ENCODE measurements around the gene TAS2R4.
"Not testable (repeated sequence)": the region's sequence is repeated elsewhere in the genome, so short reads cannot be mapped to it uniquely, and the experiment has no call there.

TAS2R4 gene

DNA sequence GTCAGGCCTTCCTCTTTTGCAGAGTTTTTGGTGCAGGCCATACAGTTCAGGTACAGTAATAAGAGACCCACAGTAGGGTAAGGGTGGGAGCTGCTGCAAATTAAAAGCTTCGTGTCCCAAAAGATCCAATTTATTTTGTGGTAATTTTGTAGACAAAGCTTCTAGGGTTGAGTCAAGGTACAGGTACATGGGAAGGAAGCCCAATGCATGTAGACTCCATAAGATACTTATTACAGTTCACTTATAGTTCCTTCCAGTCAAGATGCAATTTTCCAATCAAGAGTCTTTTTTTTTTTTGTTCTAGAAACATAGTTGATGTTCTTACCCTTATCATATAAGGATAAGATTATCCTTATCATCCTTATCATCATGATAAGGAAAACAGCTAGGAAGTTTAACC, at the start of gene TAS2R4:
TSS of gene TAS2R4 (plus strand) at position 301 of the 400 bp plus-strand sequence. CDS start 1,815 bp downstream, outside the sequence.
- FAIRE-seq = no peak

- FAIRE-seq = no peak
These were observed 47.5 kb upstream of the TAS2R4 start for GRCh38 chr7:141729020-141729419.

GRCh38 chr7:141731476-141732149, 44.9 kb upstream of the TAS2R4 start:
- FAIRE-seq = no peak

DNA sequence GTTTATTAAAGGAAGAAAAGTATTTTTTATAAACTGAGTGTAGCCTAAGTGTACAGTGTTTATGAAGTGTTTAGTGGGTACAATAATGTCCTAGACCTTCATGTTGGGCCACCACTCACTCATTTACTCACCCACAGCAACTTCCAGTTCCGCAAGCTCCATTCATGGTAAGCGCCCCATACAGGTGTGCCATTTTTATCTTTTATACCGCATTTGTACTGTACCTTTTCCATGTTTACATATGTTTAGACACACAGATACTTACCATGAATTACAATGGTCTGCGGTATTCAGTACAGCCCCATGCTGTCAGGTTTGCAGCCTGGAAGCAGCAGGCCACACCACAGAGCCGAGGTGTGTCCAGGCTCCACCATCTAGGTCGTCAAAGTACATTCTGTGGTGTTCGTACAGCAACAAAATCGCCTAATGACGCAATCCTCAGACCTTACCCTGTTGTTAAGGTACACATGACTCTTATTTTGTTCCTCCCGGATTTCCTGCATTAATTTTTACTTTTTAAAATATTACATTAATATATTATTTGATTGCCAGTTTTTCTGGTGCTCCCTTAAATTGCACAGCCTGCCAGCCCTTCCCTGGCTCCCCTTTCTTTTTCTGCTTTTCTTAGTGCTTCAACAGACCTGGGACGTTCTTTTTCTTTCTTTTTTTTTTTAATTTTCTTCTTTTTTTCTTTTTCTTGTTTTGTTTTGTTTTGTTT, 39.2 kb upstream of the TAS2R4 start:
- FAIRE-seq = no peak

- peak; percentile 99 for FAIRE-seq
These were observed 38.5 kb upstream of the TAS2R4 start, which contains the start of gene SSBP1 for GRCh38 chr7:141737836-141738591. Gene SSBP1, plus strand, starts transcription at chr7:141738358. Its CDS starts 809 bp downstream, at chr7:141739167.

- no peak for FAIRE-seq
These were observed 37.9 kb upstream of the TAS2R4 start for GRCh38 chr7:141738592-141739013.

- no peak for FAIRE-seq
These were observed 37.2 kb upstream of the TAS2R4 start for GRCh38 chr7:141739250-141739649.

- no peak for FAIRE-seq
These were observed 34.2 kb upstream of the TAS2R4 start for GRCh38 chr7:141742229-141742628.

- FAIRE-seq = no peak
These were observed 32.3 kb upstream of the TAS2R4 start for GRCh38 chr7:141744131-141744530.

- FAIRE-seq = no peak
These were observed 28.1 kb upstream of the TAS2R4 start for GRCh38 chr7:141748396-141748795.

DNA sequence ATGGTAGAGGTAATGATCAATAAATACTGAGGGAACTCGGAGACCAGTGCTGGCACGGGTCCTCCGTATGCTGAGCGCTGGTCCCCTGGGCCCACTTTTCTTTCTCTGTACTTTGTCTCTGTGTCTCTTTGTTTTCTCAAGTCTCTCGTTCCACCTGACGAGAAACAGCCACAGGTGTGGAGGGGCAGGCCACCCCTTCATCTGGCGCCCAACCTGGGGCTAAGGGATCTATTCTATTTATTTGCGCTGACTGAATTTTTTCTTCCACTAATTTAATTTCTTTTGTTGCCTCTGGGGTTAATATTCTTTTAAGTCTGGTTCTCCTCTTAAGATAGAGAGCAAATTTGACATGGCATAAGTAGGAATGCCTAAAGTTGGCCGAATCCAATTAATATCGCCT, 24.6 kb upstream of the TAS2R4 start:
- FAIRE-seq = not testable (repeated sequence)

DNA sequence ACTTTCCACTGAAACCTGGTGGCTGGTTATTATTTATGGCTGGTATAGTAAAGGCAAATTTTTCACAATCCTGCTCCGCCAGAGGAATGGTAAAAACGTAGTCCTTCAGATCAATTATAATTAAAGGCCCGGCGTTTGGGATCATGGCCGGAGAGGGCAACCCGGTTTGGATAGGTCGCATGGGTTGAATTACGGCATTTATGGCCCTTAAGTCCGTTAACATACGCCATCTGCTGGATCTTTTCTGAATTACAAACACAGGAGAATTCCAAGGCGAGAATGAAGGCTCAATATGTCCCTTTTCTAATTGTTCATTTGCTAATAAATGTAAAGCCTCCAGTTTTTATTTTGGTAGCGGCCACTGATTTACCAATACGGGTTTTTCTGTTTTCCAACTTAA, 23.8 kb upstream of the TAS2R4 start:
- FAIRE-seq = no peak

- FAIRE-seq = no peak
These were observed 21.5 kb upstream of the TAS2R4 start for GRCh38 chr7:141754939-141755338.

GRCh38 chr7:141763797-141764196, 12.7 kb upstream of the TAS2R4 start, which contains the start of gene TAS2R3:
Gene TAS2R3, plus strand, starts transcription at chr7:141764097. Its CDS starts 62 bp downstream, at chr7:141764159.
- FAIRE-seq = no peak

GRCh38 chr7:141770083-141770583, 6.3 kb upstream of the TAS2R4 start:
- FAIRE-seq = not testable (repeated sequence)

- FAIRE-seq = peak; percentile 81
These were observed 9.5 kb downstream of the TAS2R4 start for GRCh38 chr7:141785706-141786552.

GRCh38 chr7:141788296-141788695, 11.8 kb downstream of the TAS2R4 start:
- FAIRE-seq = no peak

- no peak for FAIRE-seq
These were observed 13.4 kb downstream of the TAS2R4 start, which contains the start of gene TAS2R5 for GRCh38 chr7:141789917-141790316. Gene TAS2R5, plus strand, starts transcription at chr7:141790217. Its CDS starts 145 bp downstream, at chr7:141790362.

DNA sequence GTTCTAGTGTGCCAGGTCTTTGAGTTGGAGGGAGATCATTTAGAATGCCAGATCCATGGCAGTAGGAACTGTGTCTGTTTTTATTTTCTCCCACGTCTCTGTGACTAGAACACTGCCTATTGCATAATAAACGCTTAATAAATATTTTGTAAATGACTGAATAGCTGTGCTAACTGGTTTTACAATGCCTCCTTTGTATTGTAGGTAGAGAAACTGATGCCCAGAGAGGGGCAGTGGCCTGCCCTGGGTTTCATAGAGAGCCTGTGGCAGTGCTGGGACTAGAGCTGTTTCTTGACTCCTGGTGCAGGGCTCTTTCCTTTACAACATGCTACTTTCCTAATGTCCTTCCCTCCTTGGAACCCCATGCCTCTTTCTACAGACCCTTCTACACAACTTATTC, 16.1 kb downstream of the TAS2R4 start:
- no peak for FAIRE-seq

- FAIRE-seq = no peak
These were observed 43.6 kb downstream of the TAS2R4 start for GRCh38 chr7:141820067-141820466.

- FAIRE-seq = not testable (repeated sequence)
These were observed 46.0 kb downstream of the TAS2R4 start for GRCh38 chr7:141822432-141822831.

Data from G401.6 (cell line).